AG04450 (cell line): ENCODE measurements around the gene USP11. TPM values are rescaled to one million over a fixed set of nuclear protein-coding genes. Genes with fewer than 3 reads are reported as not detected.

Experiments used
- CTCF ChIA-PET: fragments of 300-600, 350-600 bp; formaldehyde crosslinking; extraction: SDS; loops from one replicate; lab custom pipeline; 2022; ENCODE audit warnings: antibody characterized with exemption, inconsistent platforms; lab: Charles Lee
- POLR2A ChIA-PET: fragments of 350-600 bp; formaldehyde crosslinking; extraction: SDS; loops from one replicate; lab custom pipeline; 2021; ENCODE audit warnings: antibody characterized with exemption, inconsistent platforms; lab: Yijun Ruan, JAX
- DNase-seq: peaks from one replicate; pipeline ENCODE4 v3.0.0-alpha.2; 2011; ENCODE audit warnings: low read depth, low spot score
- H3K27ac ChIP-seq: one replicate; pipeline ENCODE4 v1.5.1; 2012; ENCODE audit warnings: low read depth, low read length, control low read depth
- H3K27me3 ChIP-seq: one replicate; pipeline ENCODE4 v1.6.0; 2012; ENCODE audit warnings: low read length; ENCODE audit not compliant: control insufficient read depth, insufficient read depth
- H3K4me3 ChIP-seq: 2 replicates; pipeline ENCODE4 v1.5.1; 2011; ENCODE audit warnings: mild to moderate bottlenecking, low read depth, low read length, control low read depth
- H3K9me3 ChIP-seq: 2 replicates; pipeline ENCODE4 v1.5.1; 2012; ENCODE audit warnings: low read length; ENCODE audit not compliant: control insufficient read depth, insufficient read depth
- CTCF ChIP-seq: IDR thresholded peaks from 2 replicates; pipeline ENCODE4 v1.5.1; 2011; ENCODE audit warnings: low read depth, low read length, control low read depth, inconsistent platforms
- polyA plus RNA-seq: library from polyadenylated mRNA; depleted of rRNA; stranded (reverse); fragments of >200 nt; gene quantifications from 2 replicates; pipeline ENCODE4 v1.2.3, GENCODE V29; 2011

The USP11 gene
- polyA plus RNA-seq, 1 experiment: 31.5 TPM

GRCh38 chrX:47234583-47234982 is 1.8 kb downstream of the USP11 start:
- no peak for DNase-seq
- no peak for TF ChIP-seq CTCF
- Histone ChIP-seq H3K9me3 (no peaks in the 10 kb centered on the region), H3K27me3 (no peaks in the 10 kb centered on the region), H3K4me3 (peak overlapping the region; percentile 64), H3K27ac (no peak overlapping the region)
- POLR2A ChIA-PET: no interaction called here
- CTCF ChIA-PET: no interaction called here

DNA sequence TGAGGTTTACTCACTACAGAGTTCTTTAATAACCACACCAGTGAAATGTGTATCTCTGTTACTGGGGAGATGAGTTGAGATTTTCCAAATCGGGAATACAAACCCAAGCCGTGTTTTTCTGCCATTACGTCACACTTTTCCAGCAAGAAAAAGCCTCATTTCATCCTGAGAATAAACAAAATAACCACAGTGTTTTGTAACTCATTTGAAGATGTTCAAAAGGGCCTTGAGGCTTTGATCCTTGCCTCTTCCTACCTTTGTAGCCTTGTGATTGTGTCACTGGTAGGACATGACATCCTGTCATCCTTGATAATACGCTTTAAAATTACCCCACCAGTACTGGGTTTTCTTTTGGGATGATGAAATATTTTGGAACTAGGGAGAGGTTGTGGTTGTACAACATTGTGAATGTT is 2.9 kb downstream of the USP11 start:
- CTCF ChIA-PET: interaction anchor here (0.5 kb wide), 1 partner anchor 132 kb away, joined by 3 read pairs; no protein-coding TSS in a partner anchor
- Histone ChIP-seq H3K9me3 (no peaks in the 10 kb centered on the region), H3K27ac (no peak overlapping the region), H3K4me3 (no peak overlapping the region), H3K27me3 (no peaks in the 10 kb centered on the region)
- TF ChIP-seq CTCF: no peak
- POLR2A ChIA-PET: no interaction called here
- no peak for DNase-seq

GRCh38 chrX:47239199-47239598 is 6.4 kb downstream of the USP11 start:
- Histone ChIP-seq H3K27me3 (no peaks in the 10 kb centered on the region), H3K9me3 (no peaks in the 10 kb centered on the region), H3K27ac (no peak overlapping the region), H3K4me3 (no peak overlapping the region)
- TF ChIP-seq CTCF: no peak
- no peak for DNase-seq
- CTCF ChIA-PET: no interaction called here
- POLR2A ChIA-PET: no interaction called here

DNA sequence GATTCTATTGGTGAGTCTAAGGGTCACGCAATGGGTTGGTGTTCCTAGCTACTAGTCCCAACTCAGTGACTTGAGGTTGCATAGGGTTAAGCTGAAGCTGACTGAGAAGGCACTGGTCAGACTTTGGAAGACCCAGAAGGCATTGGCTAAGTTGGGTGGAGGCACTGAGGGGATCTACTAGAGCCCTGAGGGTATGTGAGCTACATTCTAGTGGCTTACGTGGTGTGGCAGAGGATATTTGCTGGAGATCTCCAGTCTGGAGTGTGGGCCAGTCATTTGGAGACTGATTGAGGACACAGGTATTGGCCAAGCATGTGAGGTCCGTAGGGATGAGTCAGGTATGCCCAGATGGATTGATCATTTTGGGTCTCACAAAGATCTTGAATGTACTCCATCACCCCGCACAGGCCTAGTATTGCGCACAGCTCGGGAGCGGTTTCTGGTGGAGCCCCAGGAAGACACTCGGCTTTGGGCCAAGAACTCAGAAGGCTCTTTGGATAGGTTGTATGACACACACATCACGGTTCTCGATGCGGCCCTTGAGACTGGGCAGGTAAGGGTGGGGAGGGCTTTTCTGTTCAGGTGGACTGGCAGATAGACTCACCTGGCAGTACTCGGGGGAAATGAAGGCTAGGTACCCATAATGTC is 7.2 kb downstream of the USP11 start:
- no peaks in the 10 kb centered on the region for H3K9me3 ChIP-seq
- no peak for DNase-seq
- POLR2A ChIA-PET: no interaction called here
- TF ChIP-seq CTCF: no peak
- H3K27ac ChIP-seq: no peak overlapping the region
- no peak overlapping the region for H3K4me3 ChIP-seq
- CTCF ChIA-PET: no interaction called here
- no peaks in the 10 kb centered on the region for H3K27me3 ChIP-seq

DNA sequence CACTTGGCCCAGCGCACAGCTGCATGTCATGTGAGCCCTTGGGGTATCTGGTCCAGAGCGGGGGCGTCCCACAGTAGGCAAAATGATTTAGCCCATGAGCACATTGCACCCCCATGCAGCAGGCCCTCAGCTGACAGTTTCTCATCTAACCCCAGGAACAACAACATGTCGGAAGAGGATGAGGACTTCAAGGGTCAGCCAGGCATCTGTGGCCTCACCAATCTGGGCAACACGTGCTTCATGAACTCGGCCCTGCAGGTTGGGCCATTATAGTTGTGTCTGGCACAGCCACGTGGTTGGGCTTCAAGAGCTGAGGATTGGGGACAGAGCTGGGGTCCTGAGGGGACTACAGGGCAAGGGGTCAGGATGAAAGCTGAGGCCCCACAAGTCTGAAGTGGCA is 7.8 kb downstream of the USP11 start:
- no peak for DNase-seq
- Histone ChIP-seq H3K4me3 (no peak overlapping the region), H3K27ac (no peak overlapping the region), H3K9me3 (no peaks in the 10 kb centered on the region), H3K27me3 (no peaks in the 10 kb centered on the region)
- ChIA-PET CTCF (no interaction called here), POLR2A (no interaction called here)
- no peak for TF ChIP-seq CTCF
